Endothelial cell of umbilical vein (primary cell): Measurements from ENCODE around the gene CFAP100.

Experiments used
- EZH2 ChIP-seq: IDR thresholded peaks from 2 replicates; pipeline ENCODE4 v1.6.1; 2012; ENCODE audit warnings: borderline replicate concordance, low read depth, mild to moderate bottlenecking, moderate library complexity, low read length, inconsistent platforms; ENCODE audit not compliant: severe bottlenecking
- GATA2 ChIP-seq: IDR thresholded peaks from 2 replicates; pipeline ENCODE4 v1.7.0; 2011; ENCODE audit warnings: low read depth, mild to moderate bottlenecking, moderate library complexity, mixed read lengths, low read length; ENCODE audit not compliant: insufficient read length, insufficient read depth
- JUN ChIP-seq: IDR thresholded peaks from 2 replicates; pipeline ENCODE4 v1.6.1; 2011; ENCODE audit warnings: borderline replicate concordance, low read depth; ENCODE audit not compliant: insufficient read length, insufficient read depth
- MYC ChIP-seq: IDR thresholded peaks from one replicate; pipeline ENCODE4 v1.6.1; 2011; ENCODE audit warnings: mild to moderate bottlenecking, low read depth, low read length
- POLR2A ChIP-seq: IDR thresholded peaks from 2 replicates; pipeline ENCODE4 v1.6.1; 2012; ENCODE audit warnings: low read depth, mild to moderate bottlenecking, control low read depth, low read length
- POLR2AphosphoS5 ChIP-seq: IDR thresholded peaks from 2 replicates; pipeline ENCODE4 v1.6.1; 2012; ENCODE audit warnings: low read depth, mild to moderate bottlenecking, control low read depth, low read length, moderate library complexity; ENCODE audit not compliant: insufficient read depth
- TF ChIP-seq, protein P1 (sequence below), 2 donors: IDR thresholded peaks; 1 replicate in 1 of 2; 2 replicates in 1 of 2; pipeline ENCODE4 v1.5.1; 2011; ENCODE audit warnings: low read length in 2 of 2, mild to moderate bottlenecking in 2 of 2, moderate library complexity in 2 of 2, control low read depth in 1 of 2, inconsistent platforms in 1 of 2, low read depth in 1 of 2; ENCODE audit not compliant: insufficient read depth in 1 of 2; ENCODE audit errors: extremely low read depth in 1 of 2
- TF ChIP-seq, protein P2 (sequence below): IDR thresholded peaks from 2 replicates; pipeline ENCODE4 v1.6.1; 2011; ENCODE audit not compliant: insufficient read depth, insufficient read length

DNA sequence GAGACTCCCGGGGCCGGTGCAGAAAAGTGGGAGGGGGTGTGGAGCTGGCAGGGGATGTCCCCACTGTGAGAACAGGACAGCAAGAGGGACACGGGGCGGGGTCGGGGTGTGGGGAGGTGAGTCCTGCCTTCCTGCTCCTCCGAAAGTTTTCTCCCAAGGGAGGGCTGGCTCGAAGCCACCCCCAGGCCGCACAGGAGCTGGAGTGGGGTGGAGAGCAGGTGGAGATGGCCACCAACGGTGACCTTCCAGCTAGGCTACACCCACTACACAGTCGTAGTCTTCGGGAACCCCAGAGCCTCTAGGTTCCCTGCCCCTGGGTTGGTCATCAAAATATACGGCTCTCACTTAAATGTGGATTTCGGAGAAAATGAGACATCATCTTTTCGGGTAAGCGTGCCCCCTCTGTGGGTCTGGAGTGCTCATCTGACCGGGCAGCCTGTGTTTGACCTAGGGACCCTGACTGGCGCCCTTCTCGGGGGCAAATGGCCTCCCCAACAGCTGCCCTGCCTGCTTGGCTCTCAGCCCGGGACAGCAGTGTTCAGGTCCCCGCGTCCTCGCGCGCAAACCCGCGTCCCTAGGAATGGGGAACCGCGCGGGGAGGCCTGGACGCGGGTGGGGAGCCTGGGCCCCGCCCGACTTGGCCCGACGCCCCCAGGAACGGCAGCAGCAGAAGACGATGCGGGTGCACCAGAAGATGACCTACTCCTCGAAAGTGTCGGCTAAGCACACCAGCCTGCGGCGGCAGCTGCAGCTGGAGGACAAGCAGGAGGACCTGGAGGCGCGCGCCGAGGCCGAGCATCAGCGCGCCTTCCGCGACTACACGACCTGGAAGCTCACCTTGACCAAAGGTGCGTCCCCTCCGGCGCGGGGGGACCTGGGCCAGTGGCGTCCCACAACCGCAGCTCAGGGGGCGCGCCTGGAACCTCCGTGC, 21.2 kb downstream of the CFAP100 start:
- TF ChIP-seq, protein P1, sequence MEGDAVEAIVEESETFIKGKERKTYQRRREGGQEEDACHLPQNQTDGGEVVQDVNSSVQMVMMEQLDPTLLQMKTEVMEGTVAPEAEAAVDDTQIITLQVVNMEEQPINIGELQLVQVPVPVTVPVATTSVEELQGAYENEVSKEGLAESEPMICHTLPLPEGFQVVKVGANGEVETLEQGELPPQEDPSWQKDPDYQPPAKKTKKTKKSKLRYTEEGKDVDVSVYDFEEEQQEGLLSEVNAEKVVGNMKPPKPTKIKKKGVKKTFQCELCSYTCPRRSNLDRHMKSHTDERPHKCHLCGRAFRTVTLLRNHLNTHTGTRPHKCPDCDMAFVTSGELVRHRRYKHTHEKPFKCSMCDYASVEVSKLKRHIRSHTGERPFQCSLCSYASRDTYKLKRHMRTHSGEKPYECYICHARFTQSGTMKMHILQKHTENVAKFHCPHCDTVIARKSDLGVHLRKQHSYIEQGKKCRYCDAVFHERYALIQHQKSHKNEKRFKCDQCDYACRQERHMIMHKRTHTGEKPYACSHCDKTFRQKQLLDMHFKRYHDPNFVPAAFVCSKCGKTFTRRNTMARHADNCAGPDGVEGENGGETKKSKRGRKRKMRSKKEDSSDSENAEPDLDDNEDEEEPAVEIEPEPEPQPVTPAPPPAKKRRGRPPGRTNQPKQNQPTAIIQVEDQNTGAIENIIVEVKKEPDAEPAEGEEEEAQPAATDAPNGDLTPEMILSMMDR (IDR thresholded peaks at IDR 0.05; ENCODE audit: extremely low read depth in 1 of 2, insufficient read depth in 1 of 2, low read depth in 1 of 2, low read length in 2 of 2), result no peak
- TF ChIP-seq EZH2 (no peak), POLR2A (no peak), GATA2 (no peak), JUN (no peak), POLR2AphosphoS5 (no peak), MYC (no peak)
- TF ChIP-seq, protein P2, sequence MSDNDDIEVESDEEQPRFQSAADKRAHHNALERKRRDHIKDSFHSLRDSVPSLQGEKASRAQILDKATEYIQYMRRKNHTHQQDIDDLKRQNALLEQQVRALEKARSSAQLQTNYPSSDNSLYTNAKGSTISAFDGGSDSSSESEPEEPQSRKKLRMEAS, result no peak
